Neural progenitor cell (in vitro differentiated cells): ENCODE results near the gene S100A2.

Source experiments
- EZH2 ChIP-seq: fragments of 200-600 bp; sonication (generic); IDR thresholded peaks from 2 replicates; pipeline ENCODE4 v1.6.1; 2017; ENCODE audit warnings: antibody characterized with exemption, mild to moderate bottlenecking, moderate library complexity
- EZH2phosphoT487 ChIP-seq: fragments of 200-600 bp; sonication (generic); IDR thresholded peaks from 2 replicates; pipeline ENCODE4 v1.6.1; 2017; ENCODE audit warnings: antibody characterized with exemption
- TF ChIP-seq, protein P1 (sequence below): fragments of 200-600 bp; sonication (generic); IDR thresholded peaks from 2 replicates; pipeline ENCODE4 v1.5.1; 2017; ENCODE audit warnings: antibody characterized with exemption, mild to moderate bottlenecking

DNA sequence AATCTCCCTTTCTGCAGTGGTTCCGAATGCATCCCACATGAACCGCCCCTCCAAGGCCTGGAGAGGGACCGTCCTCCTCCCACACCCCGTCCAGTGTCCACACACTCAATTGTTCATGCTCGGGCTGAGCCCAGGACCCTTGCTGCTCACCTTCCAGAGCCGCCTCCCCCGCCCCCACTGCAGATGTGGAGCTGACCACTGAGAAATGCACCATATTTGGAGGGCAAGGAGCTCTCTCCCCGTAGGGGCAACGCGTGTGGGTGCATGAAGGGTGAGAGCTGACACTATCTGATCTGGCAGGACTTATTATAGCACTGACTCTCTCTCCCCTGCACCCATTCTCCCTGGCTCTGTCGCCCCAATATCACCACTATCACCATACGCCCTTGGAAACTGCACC is 12.5 kb downstream of the S100A2 start:
- TF ChIP-seq, protein P1, sequence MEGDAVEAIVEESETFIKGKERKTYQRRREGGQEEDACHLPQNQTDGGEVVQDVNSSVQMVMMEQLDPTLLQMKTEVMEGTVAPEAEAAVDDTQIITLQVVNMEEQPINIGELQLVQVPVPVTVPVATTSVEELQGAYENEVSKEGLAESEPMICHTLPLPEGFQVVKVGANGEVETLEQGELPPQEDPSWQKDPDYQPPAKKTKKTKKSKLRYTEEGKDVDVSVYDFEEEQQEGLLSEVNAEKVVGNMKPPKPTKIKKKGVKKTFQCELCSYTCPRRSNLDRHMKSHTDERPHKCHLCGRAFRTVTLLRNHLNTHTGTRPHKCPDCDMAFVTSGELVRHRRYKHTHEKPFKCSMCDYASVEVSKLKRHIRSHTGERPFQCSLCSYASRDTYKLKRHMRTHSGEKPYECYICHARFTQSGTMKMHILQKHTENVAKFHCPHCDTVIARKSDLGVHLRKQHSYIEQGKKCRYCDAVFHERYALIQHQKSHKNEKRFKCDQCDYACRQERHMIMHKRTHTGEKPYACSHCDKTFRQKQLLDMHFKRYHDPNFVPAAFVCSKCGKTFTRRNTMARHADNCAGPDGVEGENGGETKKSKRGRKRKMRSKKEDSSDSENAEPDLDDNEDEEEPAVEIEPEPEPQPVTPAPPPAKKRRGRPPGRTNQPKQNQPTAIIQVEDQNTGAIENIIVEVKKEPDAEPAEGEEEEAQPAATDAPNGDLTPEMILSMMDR: no peak
- TF ChIP-seq EZH2 (no peak), EZH2phosphoT487 (no peak)
